ENCODE measurements around the gene CMIP. TPM values are rescaled to one million over a fixed set of nuclear protein-coding genes. Genes with fewer than 3 reads are reported as not detected.

The CMIP gene
- total RNA-seq, 3 donors from 2014 or later: 14.9 to 23.9 (median 17.6) TPM

DNA sequence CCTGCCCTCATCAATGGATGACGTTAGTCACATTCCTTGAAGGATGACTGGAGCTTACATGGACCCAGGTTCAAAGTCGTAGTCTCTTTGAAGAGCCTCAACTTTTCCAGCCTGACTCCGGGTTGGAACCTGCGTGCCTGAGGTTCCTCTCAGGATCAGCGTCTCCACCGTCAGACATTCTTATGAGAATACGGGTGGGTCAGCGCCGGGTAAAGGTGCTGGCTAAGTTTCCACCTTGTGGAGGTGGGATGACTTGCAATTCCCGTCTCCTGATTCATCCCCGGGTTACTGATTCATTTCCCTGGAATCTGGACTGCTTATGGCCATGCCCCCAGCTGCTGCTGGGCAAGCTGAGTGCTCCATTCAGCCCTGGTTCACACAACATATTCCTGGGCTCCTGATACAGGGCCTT lies 38.9 kb upstream of the CMIP start:
- TF ChIP-seq POLR2A (IDR thresholded peaks at IDR 0.05) (no peak), POLR2AphosphoS5 (IDR thresholded peaks at IDR 0.05) (no peak)
- TF ChIP-seq, protein P1, sequence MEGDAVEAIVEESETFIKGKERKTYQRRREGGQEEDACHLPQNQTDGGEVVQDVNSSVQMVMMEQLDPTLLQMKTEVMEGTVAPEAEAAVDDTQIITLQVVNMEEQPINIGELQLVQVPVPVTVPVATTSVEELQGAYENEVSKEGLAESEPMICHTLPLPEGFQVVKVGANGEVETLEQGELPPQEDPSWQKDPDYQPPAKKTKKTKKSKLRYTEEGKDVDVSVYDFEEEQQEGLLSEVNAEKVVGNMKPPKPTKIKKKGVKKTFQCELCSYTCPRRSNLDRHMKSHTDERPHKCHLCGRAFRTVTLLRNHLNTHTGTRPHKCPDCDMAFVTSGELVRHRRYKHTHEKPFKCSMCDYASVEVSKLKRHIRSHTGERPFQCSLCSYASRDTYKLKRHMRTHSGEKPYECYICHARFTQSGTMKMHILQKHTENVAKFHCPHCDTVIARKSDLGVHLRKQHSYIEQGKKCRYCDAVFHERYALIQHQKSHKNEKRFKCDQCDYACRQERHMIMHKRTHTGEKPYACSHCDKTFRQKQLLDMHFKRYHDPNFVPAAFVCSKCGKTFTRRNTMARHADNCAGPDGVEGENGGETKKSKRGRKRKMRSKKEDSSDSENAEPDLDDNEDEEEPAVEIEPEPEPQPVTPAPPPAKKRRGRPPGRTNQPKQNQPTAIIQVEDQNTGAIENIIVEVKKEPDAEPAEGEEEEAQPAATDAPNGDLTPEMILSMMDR (IDR thresholded peaks at IDR 0.05): no peak
- H3K9me3 ChIP-seq: no peaks in the 10 kb centered on the region
- no peak overlapping the region for H3K4me3 ChIP-seq
- peaks cover 0 to 3% of the 10 kb centered on the region in 2 donors for H3K4me1 ChIP-seq
- no peak overlapping the region for H3K27ac ChIP-seq
- intact Hi-C loops (cut with DNase I; ENCODE audit: low total_unique reads): loop anchor here (10.0 kb wide), 1 partner anchor 299 kb away; no protein-coding TSS in a partner anchor
- H3K27me3 ChIP-seq: no peaks in the 10 kb centered on the region
- H3K36me3 ChIP-seq: no peaks in the 10 kb centered on the region
- DNase-seq (ENCODE audit: low spot score in 2 of 2): peak in 1 of 2 donors; percentile 35

DNA sequence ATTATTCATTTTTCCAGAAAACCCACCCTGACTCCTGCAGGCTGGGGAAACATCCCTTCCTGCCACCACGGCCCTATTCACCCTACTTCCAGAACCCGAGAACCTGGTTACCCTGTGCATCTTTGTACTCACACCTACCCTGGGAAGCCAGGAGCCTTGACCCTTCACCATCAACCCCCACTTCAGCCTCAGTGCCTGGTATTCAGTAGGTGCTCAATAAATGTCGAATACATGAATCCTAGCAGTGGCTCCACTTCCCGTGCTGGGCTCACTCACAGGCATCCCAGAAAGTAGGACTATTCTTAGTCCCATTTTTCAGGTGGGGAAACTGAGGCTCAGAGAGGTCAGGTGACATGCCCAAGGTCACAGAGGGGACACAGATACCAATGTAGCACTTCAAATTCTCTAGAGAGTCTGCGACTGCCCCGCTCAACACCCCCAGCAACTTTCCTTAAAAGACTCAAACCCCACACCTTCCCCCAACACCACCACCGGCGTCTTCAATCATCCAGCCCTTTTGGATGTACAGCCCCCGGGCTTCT lies 36.1 kb upstream of the CMIP start:
- H3K4me3 ChIP-seq: no peak overlapping the region
- no peaks in the 10 kb centered on the region for H3K27me3 ChIP-seq
- DNase-seq (ENCODE audit: low spot score in 2 of 2): no peak
- intact Hi-C loops (cut with DNase I; ENCODE audit: low total_unique reads): loop anchor here (10.0 kb wide), 1 partner anchor 296 kb away; no protein-coding TSS in a partner anchor
- peaks cover 0 to 1% of the 10 kb centered on the region in 2 donors for H3K4me1 ChIP-seq
- TF ChIP-seq POLR2A (IDR thresholded peaks at IDR 0.05): no peak
- TF ChIP-seq, protein P1 (IDR thresholded peaks at IDR 0.05): no peak
- TF ChIP-seq POLR2AphosphoS5 (IDR thresholded peaks at IDR 0.05): no peak
- no peak overlapping the region for H3K27ac ChIP-seq
- no peaks in the 10 kb centered on the region for H3K36me3 ChIP-seq
- H3K9me3 ChIP-seq: no peaks in the 10 kb centered on the region

DNA sequence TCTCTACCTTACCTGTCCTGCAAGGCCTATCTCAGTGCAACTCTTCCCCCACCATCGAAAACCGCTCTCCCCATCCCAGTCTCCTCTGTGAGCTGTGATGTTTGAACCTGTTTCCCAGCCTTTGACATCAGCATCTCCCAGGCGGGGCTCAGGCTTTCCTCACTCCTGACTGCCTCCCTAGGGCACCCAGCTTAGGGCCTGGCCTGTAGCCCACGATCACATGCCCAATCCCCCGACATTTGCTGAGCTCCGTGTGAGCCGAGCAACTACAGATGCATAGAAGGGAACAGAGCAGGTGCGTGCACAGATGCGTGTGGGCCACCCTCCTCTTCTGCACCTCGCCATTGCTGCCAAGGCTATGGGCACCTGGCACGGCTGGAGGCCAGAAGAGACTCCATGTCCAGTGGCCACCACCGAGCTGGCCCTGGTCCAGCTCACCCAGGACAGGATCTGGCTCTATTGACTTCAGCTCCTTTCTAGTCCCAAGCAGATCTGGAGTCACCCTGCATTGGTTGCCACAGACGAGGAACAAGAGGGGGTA lies 35.5 kb upstream of the CMIP start:
- intact Hi-C loops (cut with DNase I; ENCODE audit: low total_unique reads): loop anchor here (10.0 kb wide), 1 partner anchor 296 kb away; no protein-coding TSS in a partner anchor
- TF ChIP-seq POLR2AphosphoS5 (IDR thresholded peaks at IDR 0.05) (no peak), POLR2A (IDR thresholded peaks at IDR 0.05) (no peak)
- TF ChIP-seq, protein P1 (IDR thresholded peaks at IDR 0.05): no peak
- DNase-seq (ENCODE audit: low spot score in 2 of 2): no peak
- no peaks in the 10 kb centered on the region for H3K36me3 ChIP-seq
- H3K4me3 ChIP-seq: no peak overlapping the region
- H3K9me3 ChIP-seq: no peaks in the 10 kb centered on the region
- no peak overlapping the region for H3K27ac ChIP-seq
- H3K27me3 ChIP-seq: no peaks in the 10 kb centered on the region
- H3K4me1 ChIP-seq: no peaks in the 10 kb centered on the region

DNA sequence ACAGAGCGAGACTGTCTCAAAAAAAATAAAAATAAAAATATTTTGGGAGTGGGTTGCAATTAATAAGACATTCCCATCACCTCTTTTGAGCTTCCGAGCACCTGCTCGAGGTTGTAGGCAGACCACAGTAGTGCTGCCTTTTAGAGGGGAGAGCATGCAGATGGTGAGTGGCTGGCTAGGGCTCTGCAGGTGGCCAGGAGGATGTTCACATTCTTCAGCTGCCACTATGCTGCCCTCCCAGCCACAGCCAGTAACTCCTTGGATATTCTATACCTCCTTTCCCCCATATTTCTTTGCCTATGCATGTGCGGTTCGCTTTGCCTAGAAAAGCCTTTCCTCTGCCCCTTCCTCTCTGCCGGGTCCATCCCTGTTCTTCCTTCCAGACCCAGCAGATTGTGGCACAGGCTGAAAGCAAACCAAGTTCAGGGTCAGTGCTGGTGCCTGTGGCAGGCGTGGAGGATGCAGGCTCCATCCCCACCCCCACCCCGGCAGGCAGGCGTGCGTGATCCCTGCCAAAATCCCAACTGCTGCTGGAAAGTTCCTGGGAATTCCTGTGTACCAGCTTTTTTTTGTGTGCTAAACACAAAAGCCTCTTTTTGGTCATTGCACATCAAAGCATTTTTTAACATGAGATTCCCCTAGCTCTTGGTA lies 33.8 kb upstream of the CMIP start:
- H3K4me3 ChIP-seq: no peak overlapping the region

More for the DNA sequence above, 33.8 kb upstream of the CMIP start:
- no peaks in the 10 kb centered on the region for H3K36me3 ChIP-seq
- no peaks in the 10 kb centered on the region for H3K4me1 ChIP-seq
- TF ChIP-seq POLR2AphosphoS5 (IDR thresholded peaks at IDR 0.05) (no peak), POLR2A (IDR thresholded peaks at IDR 0.05) (no peak)
- TF ChIP-seq, protein P1 (IDR thresholded peaks at IDR 0.05): no peak
- intact Hi-C loops (cut with DNase I; ENCODE audit: low total_unique reads): no loop called here
- no peaks in the 10 kb centered on the region for H3K27me3 ChIP-seq
- no peaks in the 10 kb centered on the region for H3K9me3 ChIP-seq
- H3K27ac ChIP-seq: no peak overlapping the region
- no peak for DNase-seq (ENCODE audit: low spot score in 2 of 2)
